ENCODE results near the gene VAT1L.

DNA sequence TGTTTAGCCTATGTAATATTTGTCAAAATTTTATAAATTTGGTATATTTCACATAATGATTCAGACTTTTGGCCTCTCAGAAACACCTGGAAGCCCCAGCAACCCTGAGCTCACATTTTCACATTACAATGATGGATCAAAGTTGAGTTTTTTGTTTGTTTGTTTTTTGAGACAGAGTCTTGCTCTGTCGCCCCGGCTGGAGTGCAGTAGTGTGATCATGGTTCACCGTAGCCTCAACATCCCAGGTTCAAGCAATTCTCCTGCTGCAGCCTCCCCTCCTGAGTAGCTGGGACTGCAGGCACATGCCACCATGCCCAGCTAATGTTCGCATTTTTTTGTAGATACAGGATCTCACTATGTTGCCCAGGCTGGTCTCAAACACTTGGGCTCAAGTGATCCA is 10.6 kb upstream of the VAT1L start:
- TF ChIP-seq, protein P1, sequence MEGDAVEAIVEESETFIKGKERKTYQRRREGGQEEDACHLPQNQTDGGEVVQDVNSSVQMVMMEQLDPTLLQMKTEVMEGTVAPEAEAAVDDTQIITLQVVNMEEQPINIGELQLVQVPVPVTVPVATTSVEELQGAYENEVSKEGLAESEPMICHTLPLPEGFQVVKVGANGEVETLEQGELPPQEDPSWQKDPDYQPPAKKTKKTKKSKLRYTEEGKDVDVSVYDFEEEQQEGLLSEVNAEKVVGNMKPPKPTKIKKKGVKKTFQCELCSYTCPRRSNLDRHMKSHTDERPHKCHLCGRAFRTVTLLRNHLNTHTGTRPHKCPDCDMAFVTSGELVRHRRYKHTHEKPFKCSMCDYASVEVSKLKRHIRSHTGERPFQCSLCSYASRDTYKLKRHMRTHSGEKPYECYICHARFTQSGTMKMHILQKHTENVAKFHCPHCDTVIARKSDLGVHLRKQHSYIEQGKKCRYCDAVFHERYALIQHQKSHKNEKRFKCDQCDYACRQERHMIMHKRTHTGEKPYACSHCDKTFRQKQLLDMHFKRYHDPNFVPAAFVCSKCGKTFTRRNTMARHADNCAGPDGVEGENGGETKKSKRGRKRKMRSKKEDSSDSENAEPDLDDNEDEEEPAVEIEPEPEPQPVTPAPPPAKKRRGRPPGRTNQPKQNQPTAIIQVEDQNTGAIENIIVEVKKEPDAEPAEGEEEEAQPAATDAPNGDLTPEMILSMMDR (IDR thresholded peaks at IDR 0.05) = no peak
- TF ChIP-seq JUND (IDR thresholded peaks at IDR 0.05) (no peak), TAF1 (IDR thresholded peaks at IDR 0.05; ENCODE audit: borderline replicate concordance, low read depth, low read length) (no peak), EP300 (IDR thresholded peaks at IDR 0.05; ENCODE audit: borderline replicate concordance in 1 of 2, low read depth in 1 of 2, low read length in 1 of 2) (no peak)
